Left lung (tissue), 8 donors: ENCODE results near the gene TUBA3D. TPM values are rescaled to one million over a fixed set of nuclear protein-coding genes. Genes with fewer than 3 reads are reported as not detected.

Source experiments
- microRNA-seq, 2 donors: library from miRNA; unstranded; fragments of <30 nt; microRNA quantifications; one replicate each; pipeline ENCODE4, GENCODE V29; 2019
- polyA plus RNA-seq, 6 donors: library from polyadenylated mRNA; unstranded; fragments of 120-200 nt; gene quantifications; one replicate each; pipeline ENCODE4 v1.2.1, GENCODE V29; 2013; ENCODE audit not compliant: insufficient read length in 6 of 6
- total RNA-seq, 2 donors: library from RNA; stranded (reverse); fragmentation: NEBNext Ultra II Directional; extraction: Animal tissue kit (Norgen Biotek cat#: 25700); gene quantifications; one replicate each; pipeline ENCODE4 v1.2.1, GENCODE V29; 2021
- donor health status: DM: no; HTN: yes; CAD: no.
- donor health status: DM: no; HTN: no; CAD: no.

The TUBA3D gene
- total and polyA plus RNA-seq, 8 donors, result 0.86 to 1.5 (median 1.2) TPM; not detected in 2

Small RNA genes lying within 50 kb of the gene (microRNA-seq; reads per million reads assigned to microRNA genes)
- gene MIR4784, result 0 reads per million in 2 donors

Other genes starting within 250 kb of the TUBA3D start
- gene RAB6D, start 112.0 kb upstream of the TUBA3D start, total RNA-seq, result not detected
- gene RAB6D, start 112.0 kb upstream of the TUBA3D start, polyA plus RNA-seq, result 1 to 10 TPM; 1.5 to 2.5 (median 2.1) TPM
- gene MZT2A, start 16.3 kb downstream of the TUBA3D start, total RNA-seq, result 10 to 100 TPM; 43.4 to 59.8 TPM
- 10 to 100 TPM; 32.2 to 67.5 (median 45.1) TPM for gene MZT2A, start 16.3 kb downstream of the TUBA3D start, polyA plus RNA-seq
- 1 to 10 TPM; 2.7 to 4.4 TPM for gene CCDC74A, start 51.8 kb downstream of the TUBA3D start, total RNA-seq
- gene CCDC74A, start 51.8 kb downstream of the TUBA3D start, polyA plus RNA-seq, result 10 to 100 TPM in 1 of 6 donors, 1 to 10 TPM in 5; 6.2 to 10.6 (median 9.1) TPM